ENCODE measurements around the gene TMEM178A.

The TMEM178A gene

DNA sequence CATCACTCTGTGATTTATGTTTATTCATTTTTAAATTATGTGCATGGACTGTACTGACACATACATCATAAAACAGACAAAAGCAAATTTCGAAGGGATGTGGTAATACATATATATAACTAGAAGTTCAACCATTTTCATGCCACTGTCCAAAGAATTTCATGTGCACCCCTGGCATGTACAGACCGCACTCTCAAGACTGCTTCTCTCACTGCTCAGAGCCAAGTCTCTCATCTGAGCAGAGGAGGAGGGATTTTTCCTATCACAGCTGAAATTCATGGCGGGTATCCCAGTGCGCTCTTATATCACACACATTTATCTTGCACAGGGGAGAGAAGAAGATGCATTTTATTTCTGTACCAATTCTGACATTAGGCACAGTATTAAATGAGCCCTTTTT lies 5.9 kb downstream of the TMEM178A start:
- H3K4me1 ChIP-seq (ENCODE audit: control insufficient read depth, insufficient read depth, low read length, poor library complexity, severe bottlenecking): no peaks in the 10 kb centered on the region
- H3K27me3 ChIP-seq (replicated peaks; ENCODE audit: control insufficient read depth, insufficient read depth, low read length, poor library complexity, severe bottlenecking): peaks cover 4% of the 10 kb centered on the region
- H3K4me3 ChIP-seq (ENCODE audit: insufficient read depth, low read depth, low read length, poor library complexity, severe bottlenecking): no peak overlapping the region
- no peaks in the 10 kb centered on the region for H3K36me3 ChIP-seq (ENCODE audit: control insufficient read depth, insufficient read depth, low read length)
- H3K9me3 ChIP-seq (ENCODE audit: control insufficient read depth, low read length): no peaks in the 10 kb centered on the region
- no peak for DNase-seq
- no peak overlapping the region for H3K27ac ChIP-seq (ENCODE audit: insufficient read depth, low read length, poor library complexity, severe bottlenecking)

DNA sequence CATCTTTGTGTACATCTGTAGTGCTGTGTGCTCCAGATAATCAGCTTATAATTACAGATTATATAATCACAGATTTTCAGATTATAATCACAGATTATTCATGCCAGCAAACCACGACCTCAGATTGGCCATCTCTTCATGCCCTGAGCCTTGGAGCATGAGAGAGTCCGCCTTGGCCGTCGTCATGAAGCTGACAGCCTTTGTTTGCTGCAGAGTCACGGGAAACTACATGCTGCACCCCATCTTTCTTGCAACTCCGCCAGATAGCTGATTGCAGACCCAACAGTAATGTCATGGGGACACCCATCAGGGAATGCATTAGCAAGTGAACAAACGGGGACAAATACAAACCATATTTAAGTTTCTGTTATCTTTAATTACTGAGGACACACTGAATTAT lies 7.3 kb downstream of the TMEM178A start:
- H3K4me1 ChIP-seq (ENCODE audit: control insufficient read depth, insufficient read depth, low read length, poor library complexity, severe bottlenecking): no peaks in the 10 kb centered on the region
- no peak overlapping the region for H3K4me3 ChIP-seq (ENCODE audit: insufficient read depth, low read depth, low read length, poor library complexity, severe bottlenecking)
- DNase-seq: no peak
- H3K9me3 ChIP-seq (ENCODE audit: control insufficient read depth, low read length): no peaks in the 10 kb centered on the region
- H3K27ac ChIP-seq (ENCODE audit: insufficient read depth, low read length, poor library complexity, severe bottlenecking): no peak overlapping the region
- no peaks in the 10 kb centered on the region for H3K36me3 ChIP-seq (ENCODE audit: control insufficient read depth, insufficient read depth, low read length)
- no peaks in the 10 kb centered on the region for H3K27me3 ChIP-seq (replicated peaks; ENCODE audit: control insufficient read depth, insufficient read depth, low read length, poor library complexity, severe bottlenecking)

DNA sequence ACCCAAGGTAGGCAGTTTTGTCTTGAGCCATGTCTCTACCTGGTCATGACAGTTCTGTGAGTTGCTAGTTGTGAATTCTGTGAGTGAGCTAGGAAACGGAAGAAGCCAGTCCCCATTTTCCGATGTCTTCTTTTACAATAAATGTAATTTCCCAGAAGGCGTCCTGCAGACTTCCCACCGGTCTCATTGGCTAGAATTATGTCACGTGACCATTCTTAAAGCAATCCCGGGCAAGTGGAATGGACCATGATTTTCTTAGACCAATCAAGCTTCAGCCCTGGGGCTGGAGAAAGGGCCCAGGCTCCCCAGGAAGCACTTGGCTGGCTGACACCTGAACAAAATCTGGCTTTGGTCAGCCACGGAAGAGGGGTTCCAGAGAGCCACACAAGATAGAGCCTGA lies 10.6 kb downstream of the TMEM178A start:
- Histone ChIP-seq H3K27me3 (replicated peaks; ENCODE audit: control insufficient read depth, insufficient read depth, low read length, poor library complexity, severe bottlenecking) (no peaks in the 10 kb centered on the region), H3K4me3 (ENCODE audit: insufficient read depth, low read depth, low read length, poor library complexity, severe bottlenecking) (no peak overlapping the region), H3K27ac (ENCODE audit: insufficient read depth, low read length, poor library complexity, severe bottlenecking) (no peak overlapping the region), H3K36me3 (ENCODE audit: control insufficient read depth, insufficient read depth, low read length) (no peaks in the 10 kb centered on the region), H3K4me1 (ENCODE audit: control insufficient read depth, insufficient read depth, low read length, poor library complexity, severe bottlenecking) (no peaks in the 10 kb centered on the region), H3K9me3 (ENCODE audit: control insufficient read depth, low read length) (no peaks in the 10 kb centered on the region)
- DNase-seq: no peak

DNA sequence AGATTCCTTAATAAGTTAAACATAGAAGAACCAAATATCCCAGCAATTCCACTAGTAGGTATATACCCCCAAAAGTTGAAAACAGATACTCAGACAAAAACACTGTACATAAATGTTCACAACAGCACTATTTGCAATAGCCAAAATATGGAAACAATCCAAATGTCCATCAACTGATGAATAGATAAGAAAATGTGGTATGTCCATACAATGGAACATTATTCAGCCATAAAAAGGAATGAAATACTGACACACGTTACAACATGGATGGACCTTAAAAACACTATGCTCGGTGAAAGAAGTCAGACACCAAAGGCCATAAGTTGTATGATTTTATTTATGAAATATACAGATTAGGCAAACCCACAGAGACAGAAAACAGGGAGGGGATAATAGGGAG lies 12.5 kb downstream of the TMEM178A start:
- DNase-seq: no peak
- H3K4me1 ChIP-seq (ENCODE audit: control insufficient read depth, insufficient read depth, low read length, poor library complexity, severe bottlenecking): no peaks in the 10 kb centered on the region
- no peaks in the 10 kb centered on the region for H3K36me3 ChIP-seq (ENCODE audit: control insufficient read depth, insufficient read depth, low read length)
- H3K27me3 ChIP-seq (replicated peaks; ENCODE audit: control insufficient read depth, insufficient read depth, low read length, poor library complexity, severe bottlenecking): no peaks in the 10 kb centered on the region
- no peak overlapping the region for H3K27ac ChIP-seq (ENCODE audit: insufficient read depth, low read length, poor library complexity, severe bottlenecking)
- H3K9me3 ChIP-seq (ENCODE audit: control insufficient read depth, low read length): no peaks in the 10 kb centered on the region
- no peak overlapping the region for H3K4me3 ChIP-seq (ENCODE audit: insufficient read depth, low read depth, low read length, poor library complexity, severe bottlenecking)

DNA sequence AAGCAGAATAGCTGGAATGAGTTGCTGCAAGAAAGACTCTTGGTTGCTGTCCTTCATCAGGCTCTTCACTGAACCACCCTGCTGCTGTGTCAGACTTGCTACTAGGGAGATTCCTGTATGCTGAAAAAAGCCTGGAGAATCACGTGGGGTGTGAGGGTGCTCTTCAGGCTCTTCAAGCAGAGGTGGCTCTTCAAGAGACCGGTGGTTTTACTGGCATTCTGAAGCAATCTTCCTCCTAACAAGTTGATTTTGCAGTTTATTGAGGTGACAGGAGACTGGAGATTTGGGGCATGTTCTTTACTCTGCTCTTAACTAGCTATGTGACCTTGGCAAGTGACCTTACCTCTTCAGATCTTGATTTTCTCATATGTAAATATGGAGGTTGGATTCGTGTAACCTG lies 14.1 kb downstream of the TMEM178A start:
- Histone ChIP-seq H3K36me3 (ENCODE audit: control insufficient read depth, insufficient read depth, low read length) (no peaks in the 10 kb centered on the region), H3K27me3 (replicated peaks; ENCODE audit: control insufficient read depth, insufficient read depth, low read length, poor library complexity, severe bottlenecking) (no peaks in the 10 kb centered on the region), H3K27ac (ENCODE audit: insufficient read depth, low read length, poor library complexity, severe bottlenecking) (no peak overlapping the region), H3K4me1 (ENCODE audit: control insufficient read depth, insufficient read depth, low read length, poor library complexity, severe bottlenecking) (no peaks in the 10 kb centered on the region), H3K9me3 (ENCODE audit: control insufficient read depth, low read length) (no peaks in the 10 kb centered on the region), H3K4me3 (ENCODE audit: insufficient read depth, low read depth, low read length, poor library complexity, severe bottlenecking) (no peak overlapping the region)
- no peak for DNase-seq

DNA sequence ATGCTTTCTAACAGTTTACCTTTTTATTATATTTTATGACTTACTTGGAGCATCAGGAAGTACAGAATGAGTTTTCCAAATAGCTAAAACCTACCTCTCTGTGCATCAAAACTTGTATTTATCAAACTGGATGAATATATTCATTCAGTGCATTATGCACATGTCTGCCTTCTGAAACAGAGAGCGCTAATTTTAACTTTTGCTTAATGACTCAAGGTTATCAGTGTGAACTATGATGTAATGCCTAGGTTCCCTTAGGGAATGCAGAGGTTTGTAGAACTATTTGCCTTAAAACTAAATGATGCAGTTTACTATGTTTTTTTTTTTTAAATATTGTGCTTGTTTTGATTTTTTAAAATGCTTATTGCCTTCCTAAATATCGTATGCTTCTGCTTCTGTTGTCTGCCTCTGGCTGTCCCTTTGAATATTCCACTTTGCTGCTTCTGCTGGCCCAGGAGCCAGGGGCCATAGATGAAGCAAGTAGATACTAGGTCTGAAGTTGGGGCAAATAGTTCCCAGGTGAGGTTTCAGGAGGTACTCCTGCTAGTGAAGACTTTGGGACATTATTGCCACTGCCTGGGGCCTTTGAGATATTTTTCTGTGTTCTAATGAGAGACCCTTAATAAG lies 16.5 kb downstream of the TMEM178A start:
- no peak for DNase-seq

DNA sequence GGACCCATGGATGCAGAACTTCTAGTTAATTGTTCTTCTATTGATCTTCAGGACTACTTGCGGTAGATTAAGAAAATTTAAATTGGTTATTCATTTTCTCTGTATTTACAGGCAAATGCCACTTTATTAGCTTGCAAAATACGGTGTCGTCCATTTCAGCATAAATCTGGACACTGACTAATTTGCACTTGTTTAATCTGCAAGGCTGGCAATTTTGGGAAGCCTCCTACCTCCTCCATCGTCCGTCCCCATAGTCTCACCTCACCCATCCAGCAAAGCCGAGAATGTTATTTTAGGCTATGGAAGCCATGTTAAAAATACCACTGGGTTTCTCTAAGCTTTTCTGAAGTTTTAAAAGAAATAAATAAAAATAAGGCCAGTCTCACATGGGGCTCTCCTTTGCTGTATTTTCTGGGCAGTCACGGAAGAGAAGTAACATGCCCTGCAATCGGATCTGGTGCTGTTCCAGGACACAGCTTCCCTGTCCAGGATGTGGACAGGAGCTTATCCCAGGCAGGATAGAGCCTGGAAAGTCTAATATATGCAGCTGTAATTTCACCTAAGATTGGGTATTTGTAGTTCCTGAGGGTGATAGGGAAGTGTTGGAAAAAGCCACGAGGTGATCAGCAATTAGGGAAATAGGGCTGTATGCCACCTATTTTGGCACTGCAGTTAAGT lies 17.4 kb downstream of the TMEM178A start:
- no peak for DNase-seq
- Histone ChIP-seq H3K9me3 (ENCODE audit: control insufficient read depth, low read length) (no peaks in the 10 kb centered on the region), H3K27ac (ENCODE audit: insufficient read depth, low read length, poor library complexity, severe bottlenecking) (no peak overlapping the region), H3K27me3 (replicated peaks; ENCODE audit: control insufficient read depth, insufficient read depth, low read length, poor library complexity, severe bottlenecking) (no peaks in the 10 kb centered on the region), H3K4me1 (ENCODE audit: control insufficient read depth, insufficient read depth, low read length, poor library complexity, severe bottlenecking) (no peaks in the 10 kb centered on the region), H3K4me3 (ENCODE audit: insufficient read depth, low read depth, low read length, poor library complexity, severe bottlenecking) (no peak overlapping the region), H3K36me3 (ENCODE audit: control insufficient read depth, insufficient read depth, low read length) (no peaks in the 10 kb centered on the region)

More for the DNA sequence above, 16.5 kb downstream of the TMEM178A start:
- Histone ChIP-seq H3K27ac (ENCODE audit: insufficient read depth, low read length, poor library complexity, severe bottlenecking) (no peak overlapping the region), H3K9me3 (ENCODE audit: control insufficient read depth, low read length) (no peaks in the 10 kb centered on the region), H3K36me3 (ENCODE audit: control insufficient read depth, insufficient read depth, low read length) (no peaks in the 10 kb centered on the region), H3K27me3 (replicated peaks; ENCODE audit: control insufficient read depth, insufficient read depth, low read length, poor library complexity, severe bottlenecking) (no peaks in the 10 kb centered on the region), H3K4me3 (ENCODE audit: insufficient read depth, low read depth, low read length, poor library complexity, severe bottlenecking) (no peak overlapping the region), H3K4me1 (ENCODE audit: control insufficient read depth, insufficient read depth, low read length, poor library complexity, severe bottlenecking) (no peaks in the 10 kb centered on the region)

DNA sequence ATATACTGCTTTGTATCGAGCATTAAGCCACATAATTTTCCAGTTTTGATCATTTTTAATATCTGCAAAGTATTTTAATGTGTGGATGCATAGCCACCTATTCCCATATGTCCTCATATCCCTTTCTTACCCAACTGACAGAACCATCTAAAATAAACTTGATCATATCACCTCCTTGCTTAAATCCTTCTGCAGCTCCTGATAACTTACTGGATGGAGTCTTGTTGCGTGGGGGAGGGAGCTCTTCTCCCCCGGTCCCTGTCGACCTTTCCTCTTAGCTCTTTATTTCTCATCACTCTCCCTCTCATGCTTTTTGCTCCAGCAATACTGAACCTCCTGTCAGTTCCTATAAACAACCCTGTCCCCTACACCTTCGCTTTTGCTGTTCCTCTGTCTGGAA lies 18.7 kb downstream of the TMEM178A start:
- Histone ChIP-seq H3K4me1 (ENCODE audit: control insufficient read depth, insufficient read depth, low read length, poor library complexity, severe bottlenecking) (no peaks in the 10 kb centered on the region), H3K27ac (ENCODE audit: insufficient read depth, low read length, poor library complexity, severe bottlenecking) (no peak overlapping the region), H3K27me3 (replicated peaks; ENCODE audit: control insufficient read depth, insufficient read depth, low read length, poor library complexity, severe bottlenecking) (no peaks in the 10 kb centered on the region), H3K36me3 (ENCODE audit: control insufficient read depth, insufficient read depth, low read length) (no peaks in the 10 kb centered on the region), H3K4me3 (ENCODE audit: insufficient read depth, low read depth, low read length, poor library complexity, severe bottlenecking) (no peak overlapping the region), H3K9me3 (ENCODE audit: control insufficient read depth, low read length) (no peaks in the 10 kb centered on the region)
- no peak for DNase-seq

DNA sequence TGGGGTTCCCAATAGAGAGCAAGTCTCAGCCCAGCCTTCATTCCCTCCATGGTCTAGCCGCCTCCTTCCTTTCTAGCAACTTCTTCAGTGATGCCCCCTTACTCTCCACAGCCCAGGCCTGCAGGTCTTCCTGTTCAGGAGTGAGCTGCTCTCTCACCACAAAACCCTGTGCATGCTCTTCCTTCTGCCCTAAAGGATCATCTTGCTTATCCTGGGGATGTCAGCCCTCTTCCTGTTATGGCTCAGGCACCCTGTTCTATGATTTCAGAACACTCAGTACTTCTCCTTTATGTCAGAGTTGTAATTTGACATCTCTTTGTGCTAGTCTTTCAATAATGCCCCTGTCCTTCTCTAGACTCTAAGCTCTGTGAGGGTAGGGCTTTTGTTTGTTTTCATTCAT lies 19.4 kb downstream of the TMEM178A start:
- H3K9me3 ChIP-seq (ENCODE audit: control insufficient read depth, low read length): no peaks in the 10 kb centered on the region
- H3K4me1 ChIP-seq (ENCODE audit: control insufficient read depth, insufficient read depth, low read length, poor library complexity, severe bottlenecking): no peaks in the 10 kb centered on the region
- DNase-seq: no peak
- H3K27me3 ChIP-seq (replicated peaks; ENCODE audit: control insufficient read depth, insufficient read depth, low read length, poor library complexity, severe bottlenecking): no peaks in the 10 kb centered on the region
- no peak overlapping the region for H3K4me3 ChIP-seq (ENCODE audit: insufficient read depth, low read depth, low read length, poor library complexity, severe bottlenecking)
- no peaks in the 10 kb centered on the region for H3K36me3 ChIP-seq (ENCODE audit: control insufficient read depth, insufficient read depth, low read length)
- H3K27ac ChIP-seq (ENCODE audit: insufficient read depth, low read length, poor library complexity, severe bottlenecking): no peak overlapping the region

DNA sequence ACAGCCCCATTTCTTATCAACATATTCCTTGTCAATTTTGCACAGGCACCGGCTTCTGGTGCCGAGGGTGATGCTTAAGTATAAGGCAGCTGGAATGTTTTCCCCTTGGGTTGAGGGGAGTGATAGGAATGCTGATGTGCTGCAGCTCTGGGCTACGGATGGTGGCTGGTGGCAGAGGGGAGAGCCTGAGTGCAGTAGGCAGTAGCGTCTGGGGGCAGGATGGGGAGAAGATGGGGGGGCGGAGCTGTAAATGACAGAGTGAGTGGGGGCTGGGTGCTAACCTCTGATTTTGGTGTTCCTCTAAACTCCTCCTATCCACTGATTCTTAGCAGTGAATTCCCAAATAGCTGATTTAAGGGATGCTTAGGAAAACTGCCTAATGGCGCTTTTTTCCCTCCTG lies 20.7 kb downstream of the TMEM178A start:
- H3K9me3 ChIP-seq (ENCODE audit: control insufficient read depth, low read length): no peaks in the 10 kb centered on the region
- no peaks in the 10 kb centered on the region for H3K27me3 ChIP-seq (replicated peaks; ENCODE audit: control insufficient read depth, insufficient read depth, low read length, poor library complexity, severe bottlenecking)

More for the DNA sequence above, 20.7 kb downstream of the TMEM178A start:
- DNase-seq: no peak
- H3K4me3 ChIP-seq (ENCODE audit: insufficient read depth, low read depth, low read length, poor library complexity, severe bottlenecking): no peak overlapping the region
- no peaks in the 10 kb centered on the region for H3K36me3 ChIP-seq (ENCODE audit: control insufficient read depth, insufficient read depth, low read length)
- H3K4me1 ChIP-seq (ENCODE audit: control insufficient read depth, insufficient read depth, low read length, poor library complexity, severe bottlenecking): no peaks in the 10 kb centered on the region
- H3K27ac ChIP-seq (ENCODE audit: insufficient read depth, low read length, poor library complexity, severe bottlenecking): no peak overlapping the region

All from effector memory CD4-positive, alpha-beta T cell (primary cell).